HL-60 (cell line): ENCODE results near the gene CDH23.

ENCODE experiments used
- DNase-seq, 2 experiments: peaks; one replicate each; pipeline ENCODE4 v3.0.0-alpha.2; 2010 to 2020; ENCODE audit warnings: low read depth in 1 of 2, low spot score in 1 of 2
- H3K27ac ChIP-seq: fragments of 250-450 bp; sonication (Bioruptor Pico); replicated peaks from 2 replicates; pipeline ENCODE4 v1.5.1; 2020; ENCODE audit warnings: mild to moderate bottlenecking, moderate library complexity
- H3K27me3 ChIP-seq: fragments of 250-450 bp; sonication (Bioruptor Pico); 2 replicates; pipeline ENCODE4 v1.5.1; 2021; ENCODE audit warnings: mild to moderate bottlenecking, moderate library complexity; ENCODE audit not compliant: insufficient read depth, poor library complexity, severe bottlenecking
- H3K4me3 ChIP-seq: replicated peaks from 2 replicates; pipeline ENCODE4 v1.5.1; 2011; ENCODE audit warnings: mild to moderate bottlenecking, control low read depth, low read length; ENCODE audit not compliant: insufficient read depth
- GABPA ChIP-seq: IDR thresholded peaks from 2 replicates; pipeline ENCODE4 v1.6.1; 2012; ENCODE audit warnings: low read depth
- POLR2AphosphoS5 ChIP-seq: IDR thresholded peaks from 2 replicates; pipeline ENCODE4 v1.6.1; 2012; ENCODE audit warnings: low read depth
- SPI1 ChIP-seq: IDR thresholded peaks from 2 replicates; pipeline ENCODE4 v1.6.1; 2012; ENCODE audit warnings: low read depth, mild to moderate bottlenecking, borderline replicate concordance
- TF ChIP-seq, protein P1 (sequence below): IDR thresholded peaks from 2 replicates; pipeline ENCODE4 v1.6.1; 2012; ENCODE audit warnings: low read depth; ENCODE audit not compliant: insufficient replicate concordance
- TF ChIP-seq, protein P2 (sequence below): IDR thresholded peaks from one replicate; pipeline ENCODE4 v1.5.1; 2011; ENCODE audit warnings: low read length, control low read depth, inconsistent platforms; ENCODE audit not compliant: insufficient read depth

The CDH23 gene

DNA sequence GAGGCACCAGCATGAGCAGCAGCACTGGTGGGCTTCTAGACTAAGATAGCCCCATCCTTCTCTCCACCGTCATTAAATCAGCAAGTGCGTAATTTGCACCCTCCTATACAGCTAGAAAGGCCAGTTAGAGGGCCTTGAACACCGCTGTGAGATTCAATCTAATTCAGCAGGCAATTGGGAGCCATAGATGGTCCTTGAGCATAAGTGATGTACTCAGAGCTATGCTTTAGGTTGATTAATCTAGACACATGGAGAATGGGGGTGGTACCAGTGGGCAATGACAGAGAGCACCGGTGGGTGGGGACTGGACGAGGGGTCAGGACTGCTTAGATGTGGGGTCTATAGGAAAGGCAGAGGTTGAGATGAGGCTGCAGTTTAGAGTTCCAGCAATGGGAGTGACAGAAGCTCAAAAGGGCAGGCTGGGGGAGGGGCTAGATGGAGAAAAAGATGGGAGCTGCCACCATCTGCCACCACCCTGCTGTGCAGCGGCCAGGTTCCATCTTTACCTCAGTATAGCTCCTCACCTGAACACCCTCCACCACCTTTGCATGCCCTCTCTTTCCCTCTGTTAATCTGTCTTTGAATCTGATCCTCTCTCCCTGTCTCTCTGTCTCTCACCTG lies 235.6 kb downstream of the CDH23 start:
- DNase-seq = no peak
- no peak overlapping the region for H3K27ac ChIP-seq

DNA sequence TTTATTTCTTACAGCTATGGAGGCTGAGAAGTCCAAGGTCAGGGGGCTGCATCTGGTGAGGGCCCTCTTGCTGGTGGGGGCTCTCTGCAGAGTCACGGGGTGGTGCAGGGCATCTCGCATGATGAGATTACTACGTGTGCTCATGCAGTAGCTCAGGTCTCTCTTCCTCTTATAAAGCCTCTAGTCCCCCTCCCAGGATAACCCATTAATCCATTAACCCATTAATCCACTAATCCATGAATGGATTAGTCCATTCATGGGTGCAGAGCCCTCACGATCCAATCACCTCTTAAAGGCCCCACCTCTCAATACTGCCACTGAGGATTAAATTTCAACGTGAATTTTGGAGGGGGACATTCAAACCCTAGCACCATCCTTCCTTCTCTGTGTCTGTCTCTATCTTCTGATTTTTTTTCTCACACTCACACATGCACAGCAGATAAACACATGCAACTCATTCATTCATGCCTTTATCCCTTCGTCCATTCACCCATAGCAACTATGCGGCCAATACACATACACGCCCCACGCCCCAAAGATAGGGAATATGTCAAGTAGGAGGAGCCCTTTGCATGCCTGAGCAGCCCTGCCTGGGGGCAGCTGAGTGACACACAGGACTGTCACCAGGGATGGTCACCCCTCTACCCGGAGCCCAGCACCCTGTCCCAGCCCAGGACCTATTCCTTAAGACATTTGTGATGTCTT lies 236.3 kb downstream of the CDH23 start:
- H3K27me3 ChIP-seq = no peaks in the 10 kb centered on the region
- TF ChIP-seq POLR2AphosphoS5 = no peak
- TF ChIP-seq, protein P1, sequence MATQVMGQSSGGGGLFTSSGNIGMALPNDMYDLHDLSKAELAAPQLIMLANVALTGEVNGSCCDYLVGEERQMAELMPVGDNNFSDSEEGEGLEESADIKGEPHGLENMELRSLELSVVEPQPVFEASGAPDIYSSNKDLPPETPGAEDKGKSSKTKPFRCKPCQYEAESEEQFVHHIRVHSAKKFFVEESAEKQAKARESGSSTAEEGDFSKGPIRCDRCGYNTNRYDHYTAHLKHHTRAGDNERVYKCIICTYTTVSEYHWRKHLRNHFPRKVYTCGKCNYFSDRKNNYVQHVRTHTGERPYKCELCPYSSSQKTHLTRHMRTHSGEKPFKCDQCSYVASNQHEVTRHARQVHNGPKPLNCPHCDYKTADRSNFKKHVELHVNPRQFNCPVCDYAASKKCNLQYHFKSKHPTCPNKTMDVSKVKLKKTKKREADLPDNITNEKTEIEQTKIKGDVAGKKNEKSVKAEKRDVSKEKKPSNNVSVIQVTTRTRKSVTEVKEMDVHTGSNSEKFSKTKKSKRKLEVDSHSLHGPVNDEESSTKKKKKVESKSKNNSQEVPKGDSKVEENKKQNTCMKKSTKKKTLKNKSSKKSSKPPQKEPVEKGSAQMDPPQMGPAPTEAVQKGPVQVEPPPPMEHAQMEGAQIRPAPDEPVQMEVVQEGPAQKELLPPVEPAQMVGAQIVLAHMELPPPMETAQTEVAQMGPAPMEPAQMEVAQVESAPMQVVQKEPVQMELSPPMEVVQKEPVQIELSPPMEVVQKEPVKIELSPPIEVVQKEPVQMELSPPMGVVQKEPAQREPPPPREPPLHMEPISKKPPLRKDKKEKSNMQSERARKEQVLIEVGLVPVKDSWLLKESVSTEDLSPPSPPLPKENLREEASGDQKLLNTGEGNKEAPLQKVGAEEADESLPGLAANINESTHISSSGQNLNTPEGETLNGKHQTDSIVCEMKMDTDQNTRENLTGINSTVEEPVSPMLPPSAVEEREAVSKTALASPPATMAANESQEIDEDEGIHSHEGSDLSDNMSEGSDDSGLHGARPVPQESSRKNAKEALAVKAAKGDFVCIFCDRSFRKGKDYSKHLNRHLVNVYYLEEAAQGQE = no peak
- no peak for TF ChIP-seq GABPA
- TF ChIP-seq, protein P2, sequence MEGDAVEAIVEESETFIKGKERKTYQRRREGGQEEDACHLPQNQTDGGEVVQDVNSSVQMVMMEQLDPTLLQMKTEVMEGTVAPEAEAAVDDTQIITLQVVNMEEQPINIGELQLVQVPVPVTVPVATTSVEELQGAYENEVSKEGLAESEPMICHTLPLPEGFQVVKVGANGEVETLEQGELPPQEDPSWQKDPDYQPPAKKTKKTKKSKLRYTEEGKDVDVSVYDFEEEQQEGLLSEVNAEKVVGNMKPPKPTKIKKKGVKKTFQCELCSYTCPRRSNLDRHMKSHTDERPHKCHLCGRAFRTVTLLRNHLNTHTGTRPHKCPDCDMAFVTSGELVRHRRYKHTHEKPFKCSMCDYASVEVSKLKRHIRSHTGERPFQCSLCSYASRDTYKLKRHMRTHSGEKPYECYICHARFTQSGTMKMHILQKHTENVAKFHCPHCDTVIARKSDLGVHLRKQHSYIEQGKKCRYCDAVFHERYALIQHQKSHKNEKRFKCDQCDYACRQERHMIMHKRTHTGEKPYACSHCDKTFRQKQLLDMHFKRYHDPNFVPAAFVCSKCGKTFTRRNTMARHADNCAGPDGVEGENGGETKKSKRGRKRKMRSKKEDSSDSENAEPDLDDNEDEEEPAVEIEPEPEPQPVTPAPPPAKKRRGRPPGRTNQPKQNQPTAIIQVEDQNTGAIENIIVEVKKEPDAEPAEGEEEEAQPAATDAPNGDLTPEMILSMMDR = no peak
- no peak for TF ChIP-seq SPI1
- no peak for DNase-seq
- no peak overlapping the region for H3K4me3 ChIP-seq
- H3K27ac ChIP-seq = no peak overlapping the region

More for the DNA sequence above, 235.6 kb downstream of the CDH23 start:
- TF ChIP-seq SPI1 (no peak), GABPA (no peak), POLR2AphosphoS5 (no peak)
- TF ChIP-seq, protein P1 = no peak
- TF ChIP-seq, protein P2 = no peak
- no peak overlapping the region for H3K4me3 ChIP-seq
- H3K27me3 ChIP-seq = no peaks in the 10 kb centered on the region

DNA sequence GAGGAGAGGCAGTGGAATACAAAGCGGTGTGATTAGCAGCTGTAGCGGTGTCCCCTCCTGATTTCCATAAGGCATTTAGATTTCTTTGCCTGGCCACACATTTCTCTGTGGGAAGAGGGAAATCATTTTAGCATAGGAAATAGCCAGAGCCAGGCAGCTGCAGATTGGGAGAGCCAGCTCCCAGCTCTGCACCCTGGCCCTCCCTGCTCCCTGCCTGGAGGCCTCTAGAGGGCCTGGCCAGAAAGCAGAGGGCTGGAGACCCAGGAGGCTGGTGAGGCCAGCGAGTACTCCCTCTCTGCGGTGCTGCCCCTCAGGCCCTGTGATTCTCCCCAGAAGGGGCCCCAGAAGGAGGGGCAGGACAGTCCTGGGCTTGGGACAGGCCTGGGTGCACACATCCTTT lies 237.2 kb downstream of the CDH23 start:
- H3K27me3 ChIP-seq = no peaks in the 10 kb centered on the region
- no peak overlapping the region for H3K4me3 ChIP-seq
- DNase-seq = no peak
- no peak overlapping the region for H3K27ac ChIP-seq
- TF ChIP-seq POLR2AphosphoS5 (no peak), GABPA (no peak), SPI1 (no peak)
- TF ChIP-seq, protein P2 = no peak
- TF ChIP-seq, protein P1 = no peak
